Measurements from ENCODE around the gene CTNNBL1.

The CTNNBL1 gene

GRCh38 chr20:37839955-37840354, 146.1 kb downstream of the CTNNBL1 start:
- TF ChIP-seq TAF1 (IDR thresholded peaks at IDR 0.05; ENCODE audit: borderline replicate concordance, low read depth, low read length), result no peak
- TF ChIP-seq POLR2AphosphoS5 (IDR thresholded peaks at IDR 0.05; ENCODE audit: low read depth, low read length), result no peak
- no peak for TF ChIP-seq POLR2A (IDR thresholded peaks at IDR 0.05; ENCODE audit: low read depth, low read length)
- FAIRE-seq, result no peak
- DNase-seq (ENCODE audit: insufficient read length), result no peak

GRCh38 chr20:37841389-37841788, 147.6 kb downstream of the CTNNBL1 start:
- DNase-seq (ENCODE audit: insufficient read length), result no peak
- no peak for TF ChIP-seq TAF1 (IDR thresholded peaks at IDR 0.05; ENCODE audit: borderline replicate concordance, low read depth, low read length)
- TF ChIP-seq POLR2AphosphoS5 (IDR thresholded peaks at IDR 0.05; ENCODE audit: low read depth, low read length), result no peak
- TF ChIP-seq POLR2A (IDR thresholded peaks at IDR 0.05; ENCODE audit: low read depth, low read length), result no peak
- no peak for FAIRE-seq

GRCh38 chr20:37841971-37842370, 148.1 kb downstream of the CTNNBL1 start:
- no peak for FAIRE-seq
- no peak for TF ChIP-seq POLR2AphosphoS5 (IDR thresholded peaks at IDR 0.05; ENCODE audit: low read depth, low read length)
- no peak for TF ChIP-seq POLR2A (IDR thresholded peaks at IDR 0.05; ENCODE audit: low read depth, low read length)
- no peak for TF ChIP-seq TAF1 (IDR thresholded peaks at IDR 0.05; ENCODE audit: borderline replicate concordance, low read depth, low read length)
- no peak for DNase-seq (ENCODE audit: insufficient read length)

- FAIRE-seq (no peak), DNase-seq (ENCODE audit: insufficient read length) (no peak)
- TF ChIP-seq TAF1 (IDR thresholded peaks at IDR 0.05; ENCODE audit: borderline replicate concordance, low read depth, low read length), result no peak
- TF ChIP-seq POLR2AphosphoS5 (IDR thresholded peaks at IDR 0.05; ENCODE audit: low read depth, low read length), result no peak
- TF ChIP-seq POLR2A (IDR thresholded peaks at IDR 0.05; ENCODE audit: low read depth, low read length), result no peak
These were observed 151.4 kb downstream of the CTNNBL1 start for GRCh38 chr20:37845241-37845681.

- DNase-seq (ENCODE audit: insufficient read length) (no peak), FAIRE-seq (no peak)
- no peak for TF ChIP-seq POLR2A (IDR thresholded peaks at IDR 0.05; ENCODE audit: low read depth, low read length)
- no peak for TF ChIP-seq POLR2AphosphoS5 (IDR thresholded peaks at IDR 0.05; ENCODE audit: low read depth, low read length)
- no peak for TF ChIP-seq TAF1 (IDR thresholded peaks at IDR 0.05; ENCODE audit: borderline replicate concordance, low read depth, low read length)
These were observed 152.0 kb downstream of the CTNNBL1 start for GRCh38 chr20:37845878-37846277.

GRCh38 chr20:37846573-37846972, 152.7 kb downstream of the CTNNBL1 start:
- DNase-seq (ENCODE audit: insufficient read length) (no peak), FAIRE-seq (no peak)
- TF ChIP-seq POLR2A (IDR thresholded peaks at IDR 0.05; ENCODE audit: low read depth, low read length) (no peak), TAF1 (IDR thresholded peaks at IDR 0.05; ENCODE audit: borderline replicate concordance, low read depth, low read length) (no peak), POLR2AphosphoS5 (IDR thresholded peaks at IDR 0.05; ENCODE audit: low read depth, low read length) (no peak)

- no peak for TF ChIP-seq POLR2AphosphoS5 (IDR thresholded peaks at IDR 0.05; ENCODE audit: low read depth, low read length)
- TF ChIP-seq TAF1 (IDR thresholded peaks at IDR 0.05; ENCODE audit: borderline replicate concordance, low read depth, low read length), result no peak
- no peak for TF ChIP-seq POLR2A (IDR thresholded peaks at IDR 0.05; ENCODE audit: low read depth, low read length)
- FAIRE-seq, result no peak
- no peak for DNase-seq (ENCODE audit: insufficient read length)
These were observed 154.9 kb downstream of the CTNNBL1 start for GRCh38 chr20:37848706-37849105.

GRCh38 chr20:37849156-37849555, 155.3 kb downstream of the CTNNBL1 start:
- FAIRE-seq, result no peak
- no peak for DNase-seq (ENCODE audit: insufficient read length)

GRCh38 chr20:37849566-37849965, 155.7 kb downstream of the CTNNBL1 start:
- FAIRE-seq (no peak), DNase-seq (ENCODE audit: insufficient read length) (no peak)
- TF ChIP-seq POLR2A (IDR thresholded peaks at IDR 0.05; ENCODE audit: low read depth, low read length), result no peak
- TF ChIP-seq TAF1 (IDR thresholded peaks at IDR 0.05; ENCODE audit: borderline replicate concordance, low read depth, low read length), result no peak
- TF ChIP-seq POLR2AphosphoS5 (IDR thresholded peaks at IDR 0.05; ENCODE audit: low read depth, low read length), result no peak

More at GRCh38 chr20:37849156-37849555, 155.3 kb downstream of the CTNNBL1 start:
- no peak for TF ChIP-seq POLR2AphosphoS5 (IDR thresholded peaks at IDR 0.05; ENCODE audit: low read depth, low read length)
- no peak for TF ChIP-seq TAF1 (IDR thresholded peaks at IDR 0.05; ENCODE audit: borderline replicate concordance, low read depth, low read length)
- TF ChIP-seq POLR2A (IDR thresholded peaks at IDR 0.05; ENCODE audit: low read depth, low read length), result no peak

- FAIRE-seq, result no peak
- TF ChIP-seq TAF1 (IDR thresholded peaks at IDR 0.05; ENCODE audit: borderline replicate concordance, low read depth, low read length) (no peak), POLR2A (IDR thresholded peaks at IDR 0.05; ENCODE audit: low read depth, low read length) (no peak), POLR2AphosphoS5 (IDR thresholded peaks at IDR 0.05; ENCODE audit: low read depth, low read length) (no peak)
- no peak for DNase-seq (ENCODE audit: insufficient read length)
These were observed 156.3 kb downstream of the CTNNBL1 start for GRCh38 chr20:37850036-37850592.

GRCh38 chr20:37850724-37851355, 157.0 kb downstream of the CTNNBL1 start:
- DNase-seq (ENCODE audit: insufficient read length) (no peak), FAIRE-seq (no peak)
- no peak for TF ChIP-seq TAF1 (IDR thresholded peaks at IDR 0.05; ENCODE audit: borderline replicate concordance, low read depth, low read length)
- no peak for TF ChIP-seq POLR2AphosphoS5 (IDR thresholded peaks at IDR 0.05; ENCODE audit: low read depth, low read length)
- no peak for TF ChIP-seq POLR2A (IDR thresholded peaks at IDR 0.05; ENCODE audit: low read depth, low read length)

GRCh38 chr20:37852666-37853065, 158.8 kb downstream of the CTNNBL1 start:
- no peak for FAIRE-seq
- no peak for DNase-seq (ENCODE audit: insufficient read length)
- TF ChIP-seq POLR2A (IDR thresholded peaks at IDR 0.05; ENCODE audit: low read depth, low read length) (no peak), POLR2AphosphoS5 (IDR thresholded peaks at IDR 0.05; ENCODE audit: low read depth, low read length) (no peak), TAF1 (IDR thresholded peaks at IDR 0.05; ENCODE audit: borderline replicate concordance, low read depth, low read length) (no peak)

Measured in GM12892 (cell line).